ENCODE results near the gene GOLT1A.

Gene GOLT1A

GRCh38 chr1:204218552-204218951, 4.8 kb upstream of the GOLT1A start:
- Histone ChIP-seq H3K36me3 (ENCODE audit: low read length) (no peaks in the 10 kb centered on the region), H3K27ac (ENCODE audit: low read depth, low read length) (no peak overlapping the region), H3K9me3 (ENCODE audit: insufficient read depth, low read length) (no peaks in the 10 kb centered on the region), H3K79me2 (ENCODE audit: insufficient read depth, low read length) (no peaks in the 10 kb centered on the region), H3K4me3 (ENCODE audit: insufficient read depth, low read length, poor library complexity, severe bottlenecking) (no peak overlapping the region), H3K9me2 (replicated peaks; ENCODE audit: insufficient read depth, low read length) (no peaks in the 10 kb centered on the region), H2AFZ (ENCODE audit: low read depth, low read length, severe bottlenecking) (no peak overlapping the region), H3K27me3 (ENCODE audit: low read length) (no peaks in the 10 kb centered on the region), H3F3A (ENCODE audit: insufficient read depth) (no peaks in the 10 kb centered on the region), H3K4me2 (ENCODE audit: low read depth, low read length, poor library complexity, severe bottlenecking) (no peak overlapping the region), H3K9ac (ENCODE audit: low read length) (no peak overlapping the region), H4K20me1 (ENCODE audit: low read depth, low read length) (no peaks in the 10 kb centered on the region)
- TF ChIP-seq CTCF (IDR thresholded peaks at IDR 0.05; ENCODE audit: insufficient read depth, low read length, poor library complexity, severe bottlenecking): no peak
- TF ChIP-seq EZH2phosphoT487 (conservative IDR thresholded peaks at IDR 0.05; ENCODE audit: low read length): no peak

DNA sequence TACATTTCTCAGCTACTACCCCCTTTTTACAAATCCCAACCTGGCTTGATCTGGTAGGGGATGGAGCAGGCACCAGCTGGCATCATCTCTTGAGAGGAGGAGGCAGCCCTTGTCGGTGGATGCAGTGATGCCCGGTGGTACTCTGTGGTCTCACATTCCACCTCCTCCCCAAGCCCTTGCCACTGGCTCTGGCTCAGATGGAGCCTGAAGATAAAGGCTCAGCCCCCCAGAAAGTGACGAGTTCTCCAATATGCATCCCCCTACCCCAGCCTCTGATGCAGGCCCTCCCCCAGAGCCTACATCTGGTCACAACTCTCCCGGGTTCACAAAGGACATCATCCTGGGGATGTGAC, 3.8 kb upstream of the GOLT1A start:
- no peak overlapping the region for H2AFZ ChIP-seq (ENCODE audit: low read depth, low read length, severe bottlenecking)
- H3K9ac ChIP-seq (ENCODE audit: low read length): no peak overlapping the region
- no peaks in the 10 kb centered on the region for H3K36me3 ChIP-seq (ENCODE audit: low read length)
- TF ChIP-seq EZH2phosphoT487 (conservative IDR thresholded peaks at IDR 0.05; ENCODE audit: low read length) (no peak), CTCF (IDR thresholded peaks at IDR 0.05; ENCODE audit: insufficient read depth, low read length, poor library complexity, severe bottlenecking) (no peak)
- no peaks in the 10 kb centered on the region for H3K79me2 ChIP-seq (ENCODE audit: insufficient read depth, low read length)
- H4K20me1 ChIP-seq (ENCODE audit: low read depth, low read length): no peaks in the 10 kb centered on the region
- no peaks in the 10 kb centered on the region for H3K27me3 ChIP-seq (ENCODE audit: low read length)
- no peaks in the 10 kb centered on the region for H3F3A ChIP-seq (ENCODE audit: insufficient read depth)
- H3K4me2 ChIP-seq (ENCODE audit: low read depth, low read length, poor library complexity, severe bottlenecking): no peak overlapping the region
- H3K9me3 ChIP-seq (ENCODE audit: insufficient read depth, low read length): no peaks in the 10 kb centered on the region
- H3K9me2 ChIP-seq (replicated peaks; ENCODE audit: insufficient read depth, low read length): no peaks in the 10 kb centered on the region
- H3K27ac ChIP-seq (ENCODE audit: low read depth, low read length): no peak overlapping the region
- no peak overlapping the region for H3K4me3 ChIP-seq (ENCODE audit: insufficient read depth, low read length, poor library complexity, severe bottlenecking)

DNA sequence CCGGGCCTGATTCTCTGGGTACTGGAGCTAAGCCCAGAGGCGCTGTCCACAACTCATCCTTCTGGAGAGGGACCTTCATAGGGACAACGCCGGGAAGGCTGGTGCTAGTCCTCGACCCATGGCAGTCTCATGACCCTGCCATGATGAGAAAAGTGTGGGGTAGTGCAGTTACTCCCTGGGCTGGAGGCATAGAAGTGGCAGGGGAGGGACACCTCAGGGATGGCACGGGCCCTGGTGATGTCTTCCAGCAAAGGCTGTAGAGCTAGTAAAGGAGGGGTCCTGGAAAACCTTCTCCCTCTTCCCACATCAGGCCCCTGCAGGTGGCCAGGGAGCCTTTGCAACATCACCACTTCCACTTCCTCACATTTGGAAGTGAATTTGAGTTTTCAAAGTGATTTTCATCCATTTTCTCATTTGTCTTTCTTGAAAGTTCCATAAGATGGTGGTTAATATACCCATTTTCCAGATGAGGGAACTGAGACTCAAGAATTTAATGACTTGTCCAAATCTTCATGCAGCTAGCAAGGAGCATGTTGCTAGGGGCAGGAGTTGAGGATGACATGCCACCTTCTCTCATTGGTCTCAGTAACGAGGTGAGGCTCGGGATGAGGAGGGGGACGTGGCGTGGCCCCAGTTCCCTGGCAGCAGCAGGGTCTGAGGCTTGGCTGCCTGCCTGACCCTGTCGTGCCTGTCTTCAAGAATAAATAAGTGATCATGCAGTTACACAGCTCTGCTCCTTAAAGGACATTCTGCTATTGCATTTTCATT, 3.3 kb upstream of the GOLT1A start:
- no peak overlapping the region for H3K9ac ChIP-seq (ENCODE audit: low read length)
- H3F3A ChIP-seq (ENCODE audit: insufficient read depth): no peaks in the 10 kb centered on the region
- no peak overlapping the region for H2AFZ ChIP-seq (ENCODE audit: low read depth, low read length, severe bottlenecking)
- no peaks in the 10 kb centered on the region for H3K9me2 ChIP-seq (replicated peaks; ENCODE audit: insufficient read depth, low read length)
- H3K9me3 ChIP-seq (ENCODE audit: insufficient read depth, low read length): no peaks in the 10 kb centered on the region
- H3K27me3 ChIP-seq (ENCODE audit: low read length): no peaks in the 10 kb centered on the region
- no peaks in the 10 kb centered on the region for H4K20me1 ChIP-seq (ENCODE audit: low read depth, low read length)
- H3K4me2 ChIP-seq (ENCODE audit: low read depth, low read length, poor library complexity, severe bottlenecking): no peak overlapping the region
- no peaks in the 10 kb centered on the region for H3K79me2 ChIP-seq (ENCODE audit: insufficient read depth, low read length)
- no peak overlapping the region for H3K27ac ChIP-seq (ENCODE audit: low read depth, low read length)
- TF ChIP-seq CTCF (IDR thresholded peaks at IDR 0.05; ENCODE audit: insufficient read depth, low read length, poor library complexity, severe bottlenecking) (no peak), EZH2phosphoT487 (conservative IDR thresholded peaks at IDR 0.05; ENCODE audit: low read length) (no peak)
- H3K36me3 ChIP-seq (ENCODE audit: low read length): no peaks in the 10 kb centered on the region
- no peak overlapping the region for H3K4me3 ChIP-seq (ENCODE audit: insufficient read depth, low read length, poor library complexity, severe bottlenecking)
